DND-41 (cell line): Measurements from ENCODE around the gene KCNIP1.

Experiments used
- ATAC-seq: fragments of 200-7000 bp; cut with Tn5 transposase; 3 replicates; pipeline ENCODE4 v1.9.1; 2021; ENCODE audit warnings: low read depth; ENCODE audit not compliant: insufficient read depth
- DNase-seq: peaks from one replicate; pipeline ENCODE4 v3.0.0-alpha.2; 2020
- H2AFZ ChIP-seq: 2 replicates; pipeline ENCODE4 v1.6.0; 2012; ENCODE audit warnings: low read depth, low read length
- H3K27ac ChIP-seq: 2 replicates; pipeline ENCODE4 v1.5.1; 2012; ENCODE audit warnings: low read length, inconsistent platforms
- H3K27me3 ChIP-seq: fragments of 200-600 bp; sonication (generic); 2 replicates; pipeline ENCODE4 v1.6.0; 2012; ENCODE audit warnings: low read length, mild to moderate bottlenecking, inconsistent platforms; ENCODE audit not compliant: insufficient read depth, poor library complexity
- H3K36me3 ChIP-seq: 2 replicates; pipeline ENCODE4 v1.5.1; 2012; ENCODE audit warnings: low read length, inconsistent platforms; ENCODE audit not compliant: insufficient read depth
- H3K4me1 ChIP-seq: 2 replicates; pipeline ENCODE4 v1.5.1; 2012; ENCODE audit warnings: mild to moderate bottlenecking, low read length; ENCODE audit not compliant: insufficient read depth
- H3K4me2 ChIP-seq: 2 replicates; pipeline ENCODE4 v1.6.0; 2012; ENCODE audit warnings: mild to moderate bottlenecking, moderate library complexity, low read length, inconsistent platforms; ENCODE audit not compliant: insufficient read depth
- H3K4me3 ChIP-seq, 2 experiments: fragments of 200-600 bp in 1 of 2; shearing (Covaris generic) in 1 of 2; 2 replicates each; pipeline ENCODE4 v1.5.1; 2012 to 2016; ENCODE audit warnings: inconsistent platforms in 2 of 2, low read length in 2 of 2, mild to moderate bottlenecking in 2 of 2, low read depth in 1 of 2, moderate library complexity in 1 of 2
- H3K79me2 ChIP-seq: 2 replicates; pipeline ENCODE4 v1.6.0; 2012; ENCODE audit warnings: low read length, inconsistent platforms; ENCODE audit not compliant: insufficient read depth
- H3K9ac ChIP-seq: 2 replicates; pipeline ENCODE4 v1.6.0; 2012; ENCODE audit warnings: low read depth, mild to moderate bottlenecking, inconsistent platforms, low read length, moderate library complexity
- H3K9me3 ChIP-seq: 2 replicates; pipeline ENCODE4 v1.5.1; 2012; ENCODE audit warnings: low read length, moderate library complexity, mild to moderate bottlenecking, inconsistent platforms; ENCODE audit not compliant: insufficient read depth, severe bottlenecking
- H4K20me1 ChIP-seq: 2 replicates; pipeline ENCODE4 v1.6.0; 2012; ENCODE audit warnings: low read length; ENCODE audit not compliant: insufficient read depth
- EZH2 ChIP-seq: IDR thresholded peaks from 3 replicates; pipeline ENCODE4 v1.6.1; 2012; ENCODE audit warnings: borderline replicate concordance, low read depth, mild to moderate bottlenecking, moderate library complexity, low read length, inconsistent platforms; ENCODE audit not compliant: severe bottlenecking
- TF ChIP-seq, protein P1 (sequence below): IDR thresholded peaks from 2 replicates; pipeline ENCODE4 v1.5.1; 2012; ENCODE audit warnings: borderline replicate concordance, low read length, moderate library complexity, mild to moderate bottlenecking; ENCODE audit not compliant: poor library complexity, severe bottlenecking; ENCODE audit errors: extremely low read depth

Gene KCNIP1

DNA sequence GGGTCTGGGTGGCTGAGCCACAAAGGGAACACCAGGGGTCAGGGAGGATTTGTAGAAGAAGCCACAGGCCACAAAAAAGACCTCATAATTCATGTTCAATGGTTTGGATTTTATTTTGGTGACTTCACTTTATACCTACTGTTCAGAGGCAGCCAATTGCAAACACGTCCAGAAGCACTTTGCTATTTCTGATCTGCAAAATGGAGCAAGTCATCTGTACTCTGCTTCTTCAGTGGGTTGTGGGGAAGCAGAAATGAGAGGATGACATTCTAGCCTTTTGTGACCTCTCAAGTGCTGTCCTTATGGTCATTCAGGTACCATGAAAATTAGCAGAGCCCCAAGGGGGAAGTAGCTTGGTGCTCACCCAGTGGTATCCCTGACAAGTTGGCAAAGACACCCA, 2.5 kb upstream of the KCNIP1 start:
- no peak overlapping the region for H2AFZ ChIP-seq
- no peak overlapping the region for H3K4me2 ChIP-seq
- H3K4me1 ChIP-seq: no peaks in the 10 kb centered on the region
- H3K27me3 ChIP-seq: peaks cover 17% of the 10 kb centered on the region
- no peaks in the 10 kb centered on the region for H3K9me3 ChIP-seq
- DNase-seq (no peak), ATAC-seq (no peak)
- no peak overlapping the region for H3K9ac ChIP-seq
- no peak overlapping the region for H3K27ac ChIP-seq
- no peaks in the 10 kb centered on the region; the same call in 1 of the 2 replicates for H4K20me1 ChIP-seq
- TF ChIP-seq, protein P1, sequence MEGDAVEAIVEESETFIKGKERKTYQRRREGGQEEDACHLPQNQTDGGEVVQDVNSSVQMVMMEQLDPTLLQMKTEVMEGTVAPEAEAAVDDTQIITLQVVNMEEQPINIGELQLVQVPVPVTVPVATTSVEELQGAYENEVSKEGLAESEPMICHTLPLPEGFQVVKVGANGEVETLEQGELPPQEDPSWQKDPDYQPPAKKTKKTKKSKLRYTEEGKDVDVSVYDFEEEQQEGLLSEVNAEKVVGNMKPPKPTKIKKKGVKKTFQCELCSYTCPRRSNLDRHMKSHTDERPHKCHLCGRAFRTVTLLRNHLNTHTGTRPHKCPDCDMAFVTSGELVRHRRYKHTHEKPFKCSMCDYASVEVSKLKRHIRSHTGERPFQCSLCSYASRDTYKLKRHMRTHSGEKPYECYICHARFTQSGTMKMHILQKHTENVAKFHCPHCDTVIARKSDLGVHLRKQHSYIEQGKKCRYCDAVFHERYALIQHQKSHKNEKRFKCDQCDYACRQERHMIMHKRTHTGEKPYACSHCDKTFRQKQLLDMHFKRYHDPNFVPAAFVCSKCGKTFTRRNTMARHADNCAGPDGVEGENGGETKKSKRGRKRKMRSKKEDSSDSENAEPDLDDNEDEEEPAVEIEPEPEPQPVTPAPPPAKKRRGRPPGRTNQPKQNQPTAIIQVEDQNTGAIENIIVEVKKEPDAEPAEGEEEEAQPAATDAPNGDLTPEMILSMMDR: no peak
- TF ChIP-seq EZH2: no peak
- no peak overlapping the region for H3K4me3 ChIP-seq
- H3K36me3 ChIP-seq: no peaks in the 10 kb centered on the region
- H3K79me2 ChIP-seq: no peaks in the 10 kb centered on the region

DNA sequence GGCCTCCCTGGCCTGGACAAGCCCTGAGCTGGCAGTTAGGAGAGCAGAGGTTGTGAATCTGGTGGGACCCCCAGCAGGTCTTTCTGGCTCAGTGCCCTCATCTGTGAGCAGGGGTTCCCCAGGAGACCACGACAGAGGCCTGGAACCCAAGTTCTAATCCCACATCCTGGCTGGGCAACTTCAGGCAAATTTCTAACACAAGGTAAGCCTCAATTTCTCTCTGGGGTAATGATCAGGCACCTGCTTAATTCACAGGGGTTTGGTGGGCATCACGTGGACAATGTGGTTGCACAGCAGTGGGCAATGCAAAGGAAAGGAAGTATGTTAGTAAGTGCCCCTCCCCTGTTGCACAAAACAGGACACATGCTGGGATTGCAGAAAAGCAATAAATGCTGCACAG, 1.9 kb upstream of the KCNIP1 start:
- Histone ChIP-seq H4K20me1 (no peaks in the 10 kb centered on the region; the same call in 1 of the 2 replicates), H3K36me3 (no peaks in the 10 kb centered on the region), H3K4me2 (no peak overlapping the region), H3K4me3 (no peak overlapping the region), H2AFZ (no peak overlapping the region), H3K27me3 (peaks cover 16% of the 10 kb centered on the region), H3K9ac (no peak overlapping the region), H3K4me1 (no peaks in the 10 kb centered on the region), H3K9me3 (no peaks in the 10 kb centered on the region), H3K79me2 (no peaks in the 10 kb centered on the region), H3K27ac (no peak overlapping the region)
- DNase-seq (peak; percentile 7), ATAC-seq (peak; percentile 44; the same call in 1 of the 3 replicates)
- no peak for TF ChIP-seq EZH2
- TF ChIP-seq, protein P1: no peak

DNA sequence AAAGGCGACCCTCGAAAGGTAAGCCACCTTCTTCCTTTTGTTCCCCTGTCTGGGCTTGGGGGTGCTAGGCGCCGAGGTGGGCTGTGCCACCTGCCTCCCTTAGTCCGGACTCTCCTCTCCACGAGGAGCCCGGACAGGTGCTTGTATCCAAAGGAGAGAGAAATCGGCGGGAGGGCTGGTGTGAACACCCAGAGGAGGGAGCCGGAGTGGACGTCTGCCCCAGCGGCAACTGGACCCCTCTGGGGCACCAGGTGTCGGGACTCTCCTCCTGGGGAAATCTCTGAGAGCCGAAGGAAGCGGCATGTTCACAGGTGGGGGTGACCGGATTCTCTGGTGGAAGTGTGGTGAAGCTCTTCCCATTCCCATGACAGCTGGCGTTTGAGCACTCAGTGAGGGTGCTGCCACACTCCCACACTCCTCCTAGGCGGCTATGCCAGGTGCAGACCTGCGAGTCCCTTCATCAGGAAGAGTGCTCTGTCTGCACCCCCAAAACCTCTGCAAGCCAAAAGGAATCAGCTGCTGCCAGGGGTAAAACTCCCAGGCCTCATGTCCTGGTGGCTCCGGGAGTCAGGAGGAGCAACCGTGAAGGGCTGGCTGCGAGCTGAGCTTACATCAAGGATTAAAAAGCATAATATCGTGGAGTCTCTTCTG, 921 bp downstream of the KCNIP1 start:
- Histone ChIP-seq H3K9me3 (no peaks in the 10 kb centered on the region), H2AFZ (no peak overlapping the region), H3K9ac (no peak overlapping the region), H3K27me3 (peaks cover 5% of the 10 kb centered on the region), H3K79me2 (no peaks in the 10 kb centered on the region), H3K4me3 (no peak overlapping the region), H4K20me1 (no peaks in the 10 kb centered on the region; the same call in 1 of the 2 replicates), H3K4me1 (no peaks in the 10 kb centered on the region), H3K36me3 (no peaks in the 10 kb centered on the region), H3K4me2 (no peak overlapping the region), H3K27ac (no peak overlapping the region)
- no peak for ATAC-seq
- no peak for DNase-seq
- TF ChIP-seq, protein P1: no peak
- TF ChIP-seq EZH2: no peak
